ENCODE measurements around the gene DENND4C.

DENND4C gene

GRCh38 chr9:19230355-19231125 lies at the start of gene DENND4C:
Gene DENND4C, plus strand, starts transcription at chr9:19230693. Its CDS starts 45,482 bp downstream, at chr9:19276175.
- DNase-seq (ENCODE audit: low spot score): peak; percentile 92
- in situ Hi-C loops (cut with MboI; ENCODE audit: low pct_unique_long_range_greater_than_20kb, low sequenced_read_pairs, unreplicated experiment): no loop called here
- TF ChIP-seq CTCF (IDR thresholded peaks at IDR 0.05; ENCODE audit: extremely low read depth, insufficient read depth, missing control alignments): peak; percentile 38

GRCh38 chr9:19180991-19181390 lies 49.5 kb upstream of the DENND4C start:
- no peak for DNase-seq (ENCODE audit: low spot score)
- in situ Hi-C loops (cut with MboI; ENCODE audit: low pct_unique_long_range_greater_than_20kb, low sequenced_read_pairs, unreplicated experiment): no loop called here
- TF ChIP-seq CTCF (IDR thresholded peaks at IDR 0.05; ENCODE audit: extremely low read depth, insufficient read depth, missing control alignments): no peak

GRCh38 chr9:19181561-19181960 lies 48.9 kb upstream of the DENND4C start:
- no peak for DNase-seq (ENCODE audit: low spot score)
- TF ChIP-seq CTCF (IDR thresholded peaks at IDR 0.05; ENCODE audit: extremely low read depth, insufficient read depth, missing control alignments): no peak
- in situ Hi-C loops (cut with MboI; ENCODE audit: low pct_unique_long_range_greater_than_20kb, low sequenced_read_pairs, unreplicated experiment): no loop called here

GRCh38 chr9:19184144-19184917 lies 46.2 kb upstream of the DENND4C start:
- no peak for TF ChIP-seq CTCF (IDR thresholded peaks at IDR 0.05; ENCODE audit: extremely low read depth, insufficient read depth, missing control alignments)
- peak; percentile 75 for DNase-seq (ENCODE audit: low spot score)
- in situ Hi-C loops (cut with MboI; ENCODE audit: low pct_unique_long_range_greater_than_20kb, low sequenced_read_pairs, unreplicated experiment): no loop called here

- DNase-seq (ENCODE audit: low spot score): no peak
- TF ChIP-seq CTCF (IDR thresholded peaks at IDR 0.05; ENCODE audit: extremely low read depth, insufficient read depth, missing control alignments): no peak
- in situ Hi-C loops (cut with MboI; ENCODE audit: low pct_unique_long_range_greater_than_20kb, low sequenced_read_pairs, unreplicated experiment): no loop called here
Measured at GRCh38 chr9:19185191-19185590, 45.3 kb upstream of the DENND4C start.

GRCh38 chr9:19186232-19186631 lies 44.3 kb upstream of the DENND4C start:
- no peak for DNase-seq (ENCODE audit: low spot score)
- in situ Hi-C loops (cut with MboI; ENCODE audit: low pct_unique_long_range_greater_than_20kb, low sequenced_read_pairs, unreplicated experiment): no loop called here
- no peak for TF ChIP-seq CTCF (IDR thresholded peaks at IDR 0.05; ENCODE audit: extremely low read depth, insufficient read depth, missing control alignments)
